GM12891 (cell line): ENCODE measurements around the gene HLA-DQA2.
"Not testable (repeated sequence)": the region's sequence is repeated elsewhere in the genome, so short reads cannot be mapped to it uniquely, and the experiment has no call there.

Source experiments
- DNase-seq: peaks from one replicate; pipeline ENCODE4 v3.0.0; 2011; ENCODE audit warnings: low spot score; ENCODE audit not compliant: insufficient read length
- FAIRE-seq: peaks from 2 replicates; lab custom pipeline; 2011; peaks lifted over from hg19 to GRCh38; lab: Jason Lieb, UNC
- PAX5 ChIP-seq: IDR thresholded peaks from 2 replicates; pipeline ENCODE4 v1.6.1; 2011; ENCODE audit warnings: low read length, moderate library complexity, mild to moderate bottlenecking; ENCODE audit not compliant: insufficient read depth, severe bottlenecking
- POLR2A ChIP-seq: IDR thresholded peaks from 2 replicates; pipeline ENCODE4 v1.6.1; 2011; ENCODE audit warnings: low read depth, low read length, control low read depth
- POLR2AphosphoS5 ChIP-seq: IDR thresholded peaks from 2 replicates; pipeline ENCODE4 v1.6.1; 2011; ENCODE audit warnings: low read depth, low read length, control low read depth
- POU2F2 ChIP-seq: IDR thresholded peaks from 2 replicates; pipeline ENCODE4 v1.6.1; 2011; ENCODE audit warnings: low read depth, mild to moderate bottlenecking, control low read depth, low read length, moderate library complexity
- SPI1 ChIP-seq: IDR thresholded peaks from 2 replicates; pipeline ENCODE4 v1.6.1; 2011; ENCODE audit warnings: low read depth, low read length, control low read depth
- TAF1 ChIP-seq: IDR thresholded peaks from 2 replicates; pipeline ENCODE4 v1.6.1; 2011; ENCODE audit warnings: low read depth, low read length, control low read depth

The HLA-DQA2 gene

DNA sequence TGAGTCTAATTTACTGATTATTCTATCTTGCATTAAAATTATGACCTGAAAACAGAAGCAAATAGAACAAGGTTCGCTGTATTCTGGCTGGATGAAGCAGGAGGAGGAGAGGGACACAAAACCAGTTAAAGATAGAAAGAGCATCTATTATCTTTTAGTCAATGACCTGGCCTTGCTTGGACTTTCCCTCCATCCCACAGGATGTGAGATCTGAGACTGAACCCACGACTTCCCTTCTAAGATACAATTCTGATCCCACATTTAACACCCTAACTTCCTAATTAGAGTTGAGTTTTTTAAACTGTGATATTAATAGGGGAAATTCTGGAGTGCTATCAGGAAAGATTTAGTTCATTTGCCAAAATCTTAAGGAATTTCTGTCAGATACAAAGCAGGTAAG lies 3.1 kb upstream of the HLA-DQA2 start:
- TF ChIP-seq TAF1 (no peak), SPI1 (peak; percentile 33; the same call in 1 of the 2 replicates)
- FAIRE-seq, result no peak
- no peak for DNase-seq

DNA sequence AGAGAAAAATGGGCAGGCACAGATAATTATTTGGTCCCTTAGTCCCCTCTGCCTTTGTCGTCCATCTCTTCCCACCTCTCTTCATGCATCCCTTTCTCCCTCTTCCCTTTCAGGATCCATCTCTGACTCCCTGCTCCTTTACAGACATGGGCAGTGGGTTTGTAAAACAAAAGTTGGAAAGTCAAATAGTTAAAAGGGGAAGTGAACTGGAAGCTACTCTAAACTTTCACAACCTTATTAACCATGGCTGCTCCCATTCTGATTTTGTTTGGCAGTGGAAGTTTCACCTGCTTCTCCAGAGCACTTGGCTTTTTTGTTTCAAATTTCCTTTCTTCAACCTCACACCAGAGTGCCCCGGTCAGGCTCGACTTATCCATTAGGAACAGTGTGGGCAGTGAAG lies 1.2 kb downstream of the HLA-DQA2 start:
- DNase-seq, result no peak
- no peak for FAIRE-seq
- no peak for TF ChIP-seq TAF1
- no peak for TF ChIP-seq POLR2AphosphoS5
- TF ChIP-seq POU2F2, result no peak
- peak; percentile 62 for TF ChIP-seq SPI1
- TF ChIP-seq PAX5, result no peak
- no peak for TF ChIP-seq POLR2A

DNA sequence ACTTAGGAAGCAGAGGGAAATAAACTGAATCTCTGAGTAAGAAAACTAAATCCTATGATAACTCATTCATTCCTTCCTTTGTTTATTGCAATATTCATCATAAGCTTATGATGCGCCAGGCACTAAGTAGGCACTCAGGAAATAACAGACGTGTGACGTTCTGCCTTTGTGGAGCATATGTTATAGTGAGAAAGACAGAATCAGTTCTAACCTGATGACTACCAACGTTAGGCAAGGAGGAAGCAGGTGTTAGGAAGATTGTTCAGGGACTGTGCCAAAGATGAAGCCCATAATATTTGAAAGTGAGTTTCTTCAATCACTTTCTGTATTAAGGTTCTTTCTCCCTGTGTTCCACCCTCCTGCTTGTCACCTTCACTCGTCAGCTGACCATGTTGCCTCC lies 3.6 kb downstream of the HLA-DQA2 start:
- no peak for TF ChIP-seq TAF1
- no peak for TF ChIP-seq SPI1
- TF ChIP-seq PAX5, result no peak
- TF ChIP-seq POU2F2, result no peak
- no peak for TF ChIP-seq POLR2AphosphoS5
- TF ChIP-seq POLR2A, result no peak
- no peak for DNase-seq
- no peak for FAIRE-seq

DNA sequence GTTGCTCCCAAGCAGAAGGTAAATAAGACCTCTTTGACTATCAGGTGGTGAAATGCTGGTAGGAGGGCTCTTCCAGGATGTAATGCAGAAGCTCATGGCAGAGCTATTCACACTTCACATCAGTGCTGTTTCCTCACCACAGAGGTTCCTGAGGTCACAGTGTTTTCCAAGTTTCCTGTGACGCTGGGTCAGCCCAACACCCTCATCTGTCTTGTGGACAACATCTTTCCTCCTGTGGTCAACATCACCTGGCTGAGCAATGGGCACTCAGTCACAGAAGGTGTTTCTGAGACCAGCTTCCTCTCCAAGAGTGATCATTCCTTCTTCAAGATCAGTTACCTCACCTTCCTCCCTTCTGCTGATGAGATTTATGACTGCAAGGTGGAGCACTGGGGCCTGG lies 4.5 kb downstream of the HLA-DQA2 start:
- not testable (repeated sequence) for DNase-seq
- FAIRE-seq, result peak; percentile 89

DNA sequence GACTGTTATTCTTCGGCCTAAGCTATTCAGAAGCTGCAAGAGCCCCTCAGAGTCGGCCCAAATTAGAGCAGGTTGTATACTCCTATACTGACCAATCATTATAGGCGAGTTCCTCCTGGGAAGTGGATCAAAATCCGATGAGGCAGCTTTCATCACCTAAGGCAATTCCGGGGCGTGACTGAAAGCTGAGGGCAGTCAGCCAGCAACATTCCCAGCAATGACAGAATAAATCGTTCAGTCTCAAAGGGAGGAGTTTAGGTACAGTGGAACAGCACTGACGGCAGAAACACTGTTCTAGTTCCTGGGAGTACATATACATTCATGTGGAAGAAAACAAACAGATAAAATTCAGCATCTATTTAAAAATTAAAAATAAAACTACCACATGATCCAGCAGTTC lies 11.4 kb downstream of the HLA-DQA2 start:
- TF ChIP-seq POLR2A (no peak), POLR2AphosphoS5 (no peak), PAX5 (no peak), TAF1 (no peak), POU2F2 (no peak), SPI1 (no peak)
- DNase-seq, result no peak
- no peak for FAIRE-seq

DNA sequence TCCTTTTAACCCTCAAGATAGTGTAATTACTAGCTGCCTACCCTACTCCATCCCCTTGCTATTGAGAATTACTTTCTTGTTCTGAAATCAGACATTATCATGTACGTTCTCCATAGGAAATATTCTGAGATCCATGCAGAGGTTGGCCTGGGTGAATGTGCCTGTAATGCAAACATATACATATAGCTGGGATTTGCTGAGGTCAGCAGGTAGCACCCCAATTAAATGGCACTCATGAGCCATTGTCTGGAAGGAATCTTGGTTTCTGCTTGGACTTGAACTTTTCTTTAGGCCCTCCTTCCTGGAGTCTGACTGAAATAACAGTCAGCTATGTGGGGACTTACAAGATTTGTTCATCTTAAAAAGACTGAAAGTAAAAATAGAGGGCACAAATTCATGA lies 18.5 kb downstream of the HLA-DQA2 start:
- no peak for TF ChIP-seq PAX5
- no peak for TF ChIP-seq SPI1
- no peak for TF ChIP-seq POLR2AphosphoS5
- no peak for TF ChIP-seq POU2F2
- no peak for TF ChIP-seq POLR2A
- no peak for TF ChIP-seq TAF1
- FAIRE-seq (no peak), DNase-seq (no peak)

DNA sequence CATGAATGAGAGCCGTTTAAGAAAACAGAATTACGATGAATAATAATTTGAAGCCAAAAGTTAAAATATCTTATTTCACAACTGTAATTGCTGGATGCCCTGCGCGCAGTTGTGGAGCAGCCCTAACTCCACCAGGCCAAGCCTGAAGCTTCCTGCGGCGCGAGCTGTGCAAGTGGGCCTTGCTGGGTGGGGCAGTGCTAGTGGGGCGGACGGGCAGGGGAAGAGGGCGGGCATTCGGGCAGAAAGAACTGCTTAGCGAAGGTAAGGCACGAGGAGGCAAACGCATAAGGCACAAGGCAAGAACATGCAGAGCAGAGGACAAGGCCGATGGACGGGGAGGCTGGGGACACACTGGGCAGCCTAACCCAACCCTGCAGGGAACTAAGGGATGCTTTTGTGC lies 19.9 kb downstream of the HLA-DQA2 start:
- DNase-seq (no peak), FAIRE-seq (peak; percentile 9)
- TF ChIP-seq POLR2AphosphoS5 (no peak), PAX5 (no peak), SPI1 (no peak), POLR2A (no peak), TAF1 (no peak), POU2F2 (no peak)

DNA sequence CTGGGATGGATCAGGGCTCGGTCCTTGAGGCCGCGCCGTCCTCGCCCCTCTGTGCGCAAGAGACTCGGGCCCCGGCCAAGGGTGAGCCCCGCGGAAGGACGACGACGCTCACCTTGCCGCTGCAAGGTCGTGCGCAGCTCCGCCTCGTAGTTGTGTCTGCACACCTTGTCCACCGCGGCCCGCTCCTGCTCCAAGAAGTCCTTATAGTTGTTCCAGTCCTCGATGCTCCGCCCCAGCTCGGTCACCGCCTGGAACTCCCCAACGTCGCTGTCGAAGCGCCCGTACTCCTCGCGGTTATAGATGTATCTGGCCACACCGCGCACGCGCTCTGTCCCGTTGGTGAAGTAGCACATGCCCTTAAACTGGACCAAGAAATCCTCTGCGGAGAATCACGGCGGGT lies 20.4 kb downstream of the HLA-DQA2 start:
- FAIRE-seq, result no peak
- TF ChIP-seq POLR2A (no peak), PAX5 (no peak), TAF1 (no peak), SPI1 (no peak), POLR2AphosphoS5 (no peak), POU2F2 (no peak)

DNA sequence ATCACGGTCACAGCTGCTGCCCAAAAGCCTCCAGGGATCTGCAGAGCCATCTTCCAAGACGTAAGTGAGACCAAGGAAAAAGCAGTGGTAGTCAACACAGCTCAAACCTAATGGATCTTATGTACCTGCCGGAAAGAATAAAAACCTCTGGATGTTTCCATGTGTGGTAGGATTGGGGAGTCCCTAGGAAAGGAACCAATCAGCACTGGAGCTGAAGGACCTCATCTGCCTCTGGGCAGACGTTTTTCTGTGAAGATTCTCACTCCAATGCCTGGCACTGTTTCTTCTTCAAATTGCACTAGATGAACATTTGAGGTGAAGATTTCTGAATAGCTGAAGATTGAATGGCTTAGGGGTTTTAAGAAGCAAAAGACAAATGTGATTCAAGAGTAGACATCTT lies 22.2 kb downstream of the HLA-DQA2 start, which contains the start of gene HLA-DQB2:
TSS of gene HLA-DQB2 (minus strand) at position 112 of the 400 bp plus-strand sequence. CDS start at position 50, 62 bp downstream.
- no peak for TF ChIP-seq PAX5
- TF ChIP-seq POU2F2, result no peak
- no peak for TF ChIP-seq TAF1
- no peak for TF ChIP-seq POLR2AphosphoS5
- TF ChIP-seq SPI1, result no peak
- no peak for TF ChIP-seq POLR2A
- FAIRE-seq (no peak), DNase-seq (no peak)

More for the DNA sequence above, 20.4 kb downstream of the HLA-DQA2 start:
- DNase-seq, result no peak

DNA sequence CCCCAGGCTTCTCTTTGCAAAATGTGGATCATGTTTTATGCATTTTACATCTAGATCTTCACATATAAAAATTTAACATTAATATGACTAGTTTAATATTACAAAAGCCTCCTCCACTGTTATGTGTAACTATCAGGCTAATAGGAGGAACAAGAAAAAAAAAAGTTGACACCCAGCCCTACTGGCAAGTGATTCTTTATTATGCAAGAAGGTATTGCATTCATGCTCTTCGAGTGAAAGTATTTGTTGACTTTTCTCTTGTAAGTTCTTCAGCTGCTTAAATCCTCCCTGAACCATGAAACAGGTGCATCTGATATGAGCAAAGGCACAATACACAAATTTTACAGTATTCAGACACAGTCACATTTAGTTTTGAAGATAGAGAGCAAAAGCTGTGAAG lies 22.9 kb downstream of the HLA-DQA2 start:
- no peak for FAIRE-seq
- TF ChIP-seq POLR2A (no peak), POU2F2 (no peak), SPI1 (no peak), POLR2AphosphoS5 (no peak), PAX5 (no peak), TAF1 (no peak)
- DNase-seq, result no peak

DNA sequence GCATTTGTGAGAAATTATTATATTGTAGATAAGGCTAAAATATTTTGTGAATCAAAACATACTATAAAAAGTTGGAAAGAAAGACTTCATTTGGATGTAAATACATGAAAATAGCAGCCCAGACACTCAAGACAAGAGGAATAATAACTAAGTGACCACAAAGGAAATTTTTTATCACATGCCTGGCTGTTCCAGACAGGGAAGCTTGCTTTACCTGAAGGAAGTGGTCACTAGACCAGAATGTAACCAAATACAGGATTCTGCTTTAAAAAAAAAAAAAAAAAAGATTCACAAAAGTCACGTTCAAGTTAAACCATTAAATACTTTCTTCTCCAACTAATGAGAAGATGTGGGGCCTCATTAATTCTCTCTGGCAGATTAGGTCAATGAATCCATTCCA lies 31.5 kb downstream of the HLA-DQA2 start:
- no peak for TF ChIP-seq POLR2A
- no peak for TF ChIP-seq TAF1
- no peak for TF ChIP-seq PAX5
- no peak for TF ChIP-seq SPI1
- TF ChIP-seq POLR2AphosphoS5, result no peak
- no peak for TF ChIP-seq POU2F2
- DNase-seq, result no peak
- FAIRE-seq, result no peak
